ENCODE measurements around the gene ARHGAP44. TPM values are rescaled to one million over a fixed set of nuclear protein-coding genes. Genes with fewer than 3 reads are reported as not detected.

ARHGAP44 gene
- total and polyA plus RNA-seq, 4 donors, result 12.1 to 37.5 (median 20.2) TPM

DNA sequence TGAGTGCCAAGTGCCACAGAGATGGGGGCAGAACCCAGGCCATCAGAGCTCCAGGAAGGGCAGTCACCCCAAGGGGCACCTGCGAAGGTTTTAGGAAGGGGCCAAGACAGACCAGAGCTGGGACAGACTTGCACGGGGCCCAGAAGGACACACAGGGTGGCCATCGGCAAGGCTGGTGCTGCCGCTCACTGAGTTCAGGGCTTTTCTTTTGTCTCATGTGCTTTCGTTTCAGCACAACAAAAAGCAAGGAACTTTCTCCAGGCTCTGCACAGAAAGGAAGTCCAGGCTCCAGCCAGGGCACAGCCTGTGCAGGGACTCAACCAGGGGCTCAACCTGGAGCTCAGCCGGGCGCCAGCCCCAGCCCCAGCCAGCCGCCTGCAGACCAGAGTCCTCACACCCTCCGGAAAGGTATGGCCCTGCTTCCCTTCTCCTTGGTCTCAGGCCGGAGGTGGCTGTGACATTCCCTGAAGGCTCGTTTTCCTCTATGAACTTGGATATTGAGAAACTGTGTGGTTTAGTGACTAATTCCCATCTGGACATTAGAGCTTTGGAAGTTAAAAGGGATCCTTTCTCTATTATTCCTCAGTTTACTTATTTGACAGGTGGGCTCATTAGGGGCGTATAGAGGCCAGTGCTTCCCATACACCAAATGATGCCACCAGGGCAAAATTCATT, 190.7 kb downstream of the ARHGAP44 start:
- Histone ChIP-seq H3K9me3 (ENCODE audit: control insufficient read depth in 4 of 4, insufficient read depth in 3 of 4, low read length in 3 of 4) (peaks cover 0 to 4% (median 0%) of the 10 kb centered on the region in 4 donors), H3K27me3 (ENCODE audit: control insufficient read depth in 3 of 3, insufficient read depth in 3 of 3, low read length in 2 of 3) (no peaks in the 10 kb centered on the region), H3K36me3 (ENCODE audit: control insufficient read depth in 4 of 4, insufficient read depth in 4 of 4, low read length in 4 of 4) (peaks cover 0 to 7% (median 0%) of the 10 kb centered on the region in 4 donors), H3K4me1 (ENCODE audit: control insufficient read depth in 5 of 5, insufficient read depth in 5 of 5, low read length in 5 of 5) (peaks cover 1 to 13% (median 4%) of the 10 kb centered on the region in 5 donors), H3K27ac (ENCODE audit: low read depth in 1 of 2, low read length in 1 of 2) (no peak overlapping the region), H3K4me3 (no peak overlapping the region), H3K9ac (ENCODE audit: insufficient read depth in 1 of 2, low read length in 2 of 2) (no peak overlapping the region)
- no peak for DNase-seq
- TF ChIP-seq, protein P1, sequence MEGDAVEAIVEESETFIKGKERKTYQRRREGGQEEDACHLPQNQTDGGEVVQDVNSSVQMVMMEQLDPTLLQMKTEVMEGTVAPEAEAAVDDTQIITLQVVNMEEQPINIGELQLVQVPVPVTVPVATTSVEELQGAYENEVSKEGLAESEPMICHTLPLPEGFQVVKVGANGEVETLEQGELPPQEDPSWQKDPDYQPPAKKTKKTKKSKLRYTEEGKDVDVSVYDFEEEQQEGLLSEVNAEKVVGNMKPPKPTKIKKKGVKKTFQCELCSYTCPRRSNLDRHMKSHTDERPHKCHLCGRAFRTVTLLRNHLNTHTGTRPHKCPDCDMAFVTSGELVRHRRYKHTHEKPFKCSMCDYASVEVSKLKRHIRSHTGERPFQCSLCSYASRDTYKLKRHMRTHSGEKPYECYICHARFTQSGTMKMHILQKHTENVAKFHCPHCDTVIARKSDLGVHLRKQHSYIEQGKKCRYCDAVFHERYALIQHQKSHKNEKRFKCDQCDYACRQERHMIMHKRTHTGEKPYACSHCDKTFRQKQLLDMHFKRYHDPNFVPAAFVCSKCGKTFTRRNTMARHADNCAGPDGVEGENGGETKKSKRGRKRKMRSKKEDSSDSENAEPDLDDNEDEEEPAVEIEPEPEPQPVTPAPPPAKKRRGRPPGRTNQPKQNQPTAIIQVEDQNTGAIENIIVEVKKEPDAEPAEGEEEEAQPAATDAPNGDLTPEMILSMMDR (IDR thresholded peaks at IDR 0.05; ENCODE audit: control extremely low read depth, extremely low read depth), result no peak
- no peak for ATAC-seq (ENCODE audit: insufficient read depth, low FRiP score)
- WGBS, 2 donors, result 89 to 91% methylated on average over 12 of the region's 12 CpGs

DNA sequence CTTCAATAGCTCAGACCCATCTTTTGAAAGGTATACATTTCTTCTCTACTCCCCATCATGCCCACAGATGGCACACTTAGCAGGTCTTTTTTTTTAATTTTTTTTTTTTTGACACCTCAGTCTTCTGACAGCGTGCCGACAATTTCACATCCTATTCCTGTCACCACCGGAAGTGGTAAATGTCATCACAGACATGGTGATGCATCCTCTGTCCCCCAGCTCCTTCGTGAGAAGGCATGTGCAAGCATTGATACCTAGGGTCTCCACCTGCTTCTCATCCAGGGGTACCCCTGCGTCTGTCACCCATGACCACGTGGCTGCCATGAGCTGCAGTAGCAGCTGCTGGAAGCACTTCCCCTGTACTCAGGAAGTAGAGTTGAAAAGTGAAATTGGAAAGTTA, 192.9 kb downstream of the ARHGAP44 start:
- Histone ChIP-seq H3K4me1 (ENCODE audit: control insufficient read depth in 5 of 5, insufficient read depth in 5 of 5, low read length in 5 of 5) (peaks cover under 1 to 24% (median 13%) of the 10 kb centered on the region in 5 donors), H3K36me3 (ENCODE audit: control insufficient read depth in 4 of 4, insufficient read depth in 4 of 4, low read length in 4 of 4) (peaks cover 0 to 5% (median 0%) of the 10 kb centered on the region in 4 donors), H3K27me3 (ENCODE audit: control insufficient read depth in 3 of 3, insufficient read depth in 3 of 3, low read length in 2 of 3) (no peaks in the 10 kb centered on the region), H3K27ac (ENCODE audit: low read depth in 1 of 2, low read length in 1 of 2) (no peak overlapping the region), H3K9me3 (ENCODE audit: control insufficient read depth in 4 of 4, insufficient read depth in 3 of 4, low read length in 3 of 4) (peaks cover 0 to 4% (median 0%) of the 10 kb centered on the region in 4 donors), H3K9ac (ENCODE audit: insufficient read depth in 1 of 2, low read length in 2 of 2) (no peak overlapping the region), H3K4me3 (no peak overlapping the region)
- WGBS, 2 donors, result 53 to 66% methylated on average over 6 of the region's 6 CpGs
- TF ChIP-seq, protein P1 (IDR thresholded peaks at IDR 0.05; ENCODE audit: control extremely low read depth, extremely low read depth), result no peak
- ATAC-seq (ENCODE audit: insufficient read depth, low FRiP score), result no peak
- no peak for DNase-seq

DNA sequence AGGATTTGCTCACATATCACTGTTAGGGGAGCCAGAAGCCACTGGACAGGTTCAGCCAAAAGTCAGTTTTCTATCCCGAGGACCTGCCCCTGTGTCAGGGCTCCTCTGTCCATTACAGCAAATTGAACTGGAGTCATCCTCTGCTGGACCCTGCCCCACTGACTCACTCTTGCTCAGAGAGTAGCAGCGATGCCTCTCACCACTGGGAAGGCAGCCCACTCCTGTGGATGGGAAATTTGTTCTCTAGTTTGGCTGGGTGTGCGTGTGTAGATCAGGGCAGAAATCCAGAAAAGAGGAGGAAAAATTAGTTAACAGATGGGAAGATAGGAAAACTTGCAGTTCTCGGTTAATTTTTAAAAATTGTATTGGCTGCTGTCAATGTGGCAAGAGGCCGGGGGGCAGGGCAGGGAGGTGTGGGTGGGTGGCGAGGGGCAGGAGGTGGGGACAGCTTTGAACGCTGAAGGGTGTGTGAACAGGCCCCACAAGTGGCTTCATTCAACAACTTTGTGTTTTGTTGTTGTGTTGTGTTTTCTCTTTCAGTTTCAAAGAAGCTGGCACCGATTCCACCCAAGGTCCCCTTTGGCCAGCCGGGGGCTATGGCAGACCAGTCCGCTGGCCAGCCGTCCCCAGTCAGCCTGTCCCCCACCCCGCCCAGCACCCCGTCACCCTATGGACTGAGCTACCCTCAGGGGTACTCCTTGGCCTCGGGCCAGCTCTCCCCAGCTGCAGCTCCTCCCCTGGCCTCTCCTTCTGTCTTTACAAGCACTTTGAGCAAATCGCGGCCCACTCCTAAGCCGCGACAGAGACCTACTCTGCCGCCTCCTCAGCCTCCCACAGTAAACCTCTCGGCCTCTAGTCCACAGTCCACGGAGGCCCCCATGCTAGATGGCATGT, 194.9 kb downstream of the ARHGAP44 start:
- no peak overlapping the region for H3K4me3 ChIP-seq
- H3K36me3 ChIP-seq (ENCODE audit: control insufficient read depth in 4 of 4, insufficient read depth in 4 of 4, low read length in 4 of 4), result peaks cover 0 to 5% (median 0%) of the 10 kb centered on the region in 4 donors
- H3K9ac ChIP-seq (ENCODE audit: insufficient read depth in 1 of 2, low read length in 2 of 2), result no peak overlapping the region
- DNase-seq (peak; percentile 54 to 86 (median 76)), ATAC-seq (ENCODE audit: insufficient read depth, low FRiP score) (no peak)
- no peaks in the 10 kb centered on the region for H3K27me3 ChIP-seq (ENCODE audit: control insufficient read depth in 3 of 3, insufficient read depth in 3 of 3, low read length in 2 of 3)
- H3K4me1 ChIP-seq (ENCODE audit: control insufficient read depth in 5 of 5, insufficient read depth in 5 of 5, low read length in 5 of 5), result peaks cover 2 to 24% (median 13%) of the 10 kb centered on the region in 5 donors
- peaks cover 0 to 1% (median 0%) of the 10 kb centered on the region in 4 donors for H3K9me3 ChIP-seq (ENCODE audit: control insufficient read depth in 4 of 4, insufficient read depth in 3 of 4, low read length in 3 of 4)
- peak overlapping the region; percentile 33 to 42 for H3K27ac ChIP-seq (ENCODE audit: low read depth in 1 of 2, low read length in 1 of 2)
- TF ChIP-seq, protein P1 (IDR thresholded peaks at IDR 0.05; ENCODE audit: control extremely low read depth, extremely low read depth), result no peak
- 80 to 84% methylated on average over 21 of the region's 21 CpGs for WGBS, 2 donors
